GM21737 (cell line): ENCODE results near the gene TEX19.
"Not testable (repeated sequence)": the region's sequence is repeated elsewhere in the genome, so short reads cannot be mapped to it uniquely, and the experiment has no call there.

Experiments
- ATAC-seq: cut with Tn5 transposase; IDR thresholded peaks from one replicate; pipeline ENCODE4 v1.9.1; 2021; ENCODE audit warnings: mild to moderate bottlenecking, moderate library complexity; ENCODE audit not compliant: unreplicated experiment

Gene TEX19

GRCh38 chr17:82406131-82406671, 47.2 kb downstream of the TEX19 start:
- no peak for ATAC-seq

GRCh38 chr17:82407255-82407654, 48.2 kb downstream of the TEX19 start:
- no peak for ATAC-seq

- ATAC-seq = no peak
These were observed 49.4 kb downstream of the TEX19 start for GRCh38 chr17:82408288-82408937.

- no peak for ATAC-seq
These were observed 49.9 kb downstream of the TEX19 start for GRCh38 chr17:82408938-82409318.

- ATAC-seq = no peak
These were observed 51.1 kb downstream of the TEX19 start for GRCh38 chr17:82410014-82410716.

GRCh38 chr17:82411396-82412053, 52.5 kb downstream of the TEX19 start:
- no peak for ATAC-seq

- not testable (repeated sequence) for ATAC-seq
These were observed 53.0 kb downstream of the TEX19 start for GRCh38 chr17:82412081-82412480.

- no peak for ATAC-seq
These were observed 53.8 kb downstream of the TEX19 start for GRCh38 chr17:82412535-82413520.
